Thymus (tissue), 11 donors: ENCODE measurements around the gene GSTA5. TPM values are rescaled to one million over a fixed set of nuclear protein-coding genes. Genes with fewer than 3 reads are reported as not detected.
"Not testable (repeated sequence)": the region's sequence is repeated elsewhere in the genome, so short reads cannot be mapped to it uniquely, and the experiment has no call there.

ENCODE experiments used
- DNase-seq, 9 donors: peaks; one replicate each; pipeline ENCODE4 v3.0.0-alpha.2; 2013; ENCODE audit warnings: low spot score in 9 of 9, low read depth in 6 of 9, missing footprints in 1 of 9
- H3K27ac ChIP-seq, 2 donors: one replicate each; pipeline ENCODE4 v1.5.1; 2013; ENCODE audit warnings: control low read depth in 1 of 2, low read depth in 1 of 2, low read length in 1 of 2, mild to moderate bottlenecking in 1 of 2, moderate library complexity in 1 of 2
- H3K27me3 ChIP-seq, 2 donors: one replicate each; pipeline ENCODE4 v1.5.1; 2013; ENCODE audit warnings: low read length in 1 of 2; ENCODE audit not compliant: control insufficient read depth in 2 of 2, insufficient read depth in 1 of 2
- H3K36me3 ChIP-seq, 2 donors: one replicate each; pipeline ENCODE4 v1.5.1; 2013; ENCODE audit warnings: low read length in 1 of 2, mild to moderate bottlenecking in 1 of 2, moderate library complexity in 1 of 2; ENCODE audit not compliant: control insufficient read depth in 2 of 2, insufficient read depth in 2 of 2
- H3K4me1 ChIP-seq, 2 donors: one replicate each; pipeline ENCODE4 v1.5.1; 2013; ENCODE audit warnings: low read length in 2 of 2; ENCODE audit not compliant: control insufficient read depth in 2 of 2, insufficient read depth in 2 of 2
- H3K4me3 ChIP-seq, 2 donors: one replicate each; pipeline ENCODE4 v1.5.1; 2013; ENCODE audit warnings: low read length in 2 of 2, control low read depth in 1 of 2, mild to moderate bottlenecking in 1 of 2
- H3K9me3 ChIP-seq, 2 donors: one replicate each; pipeline ENCODE4 v1.5.1; 2013; ENCODE audit warnings: low read length in 1 of 2, mild to moderate bottlenecking in 1 of 2; ENCODE audit not compliant: control insufficient read depth in 2 of 2, insufficient read depth in 1 of 2
- WGBS: extraction: QIAGEN DNeasy Blood & Tissue Kit; methylation state at CpG from one replicate; pipeline ENCODE4 v1.1.7; 2013; 5-methylcytosine and 5-hydroxymethylcytosine counted together
- polyA plus RNA-seq: library from polyadenylated mRNA; stranded (reverse); fragments of 200-250 nt; gene quantifications from one replicate; pipeline ENCODE4 v1.2.3, GENCODE V29; 2013
- total RNA-seq: library from RNA; stranded (reverse); fragments of 120-200 nt; gene quantifications from one replicate; pipeline ENCODE4 v1.2.4, GENCODE V29; 2013
- donor health status: healthy.

GSTA5 gene
- total and polyA plus RNA-seq, 2 donors = not detected

DNA sequence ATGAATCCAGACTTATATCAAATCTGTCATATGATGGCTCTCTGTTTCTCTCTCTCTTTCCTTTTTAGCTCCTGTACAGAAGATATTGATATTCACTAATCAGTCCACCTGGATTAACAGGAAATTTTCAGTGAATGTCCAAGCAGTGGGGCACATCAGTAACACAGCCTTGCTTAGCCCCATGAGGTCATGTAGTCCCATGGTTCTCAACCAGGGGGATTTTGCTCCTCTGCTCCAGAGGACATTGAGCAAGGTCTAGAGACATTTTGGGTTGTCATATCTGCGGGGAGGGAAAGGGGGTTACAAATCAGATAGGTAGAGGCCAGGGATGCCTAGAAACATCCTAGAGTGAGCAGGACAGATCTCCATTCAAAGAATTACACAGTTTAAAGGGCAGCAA lies 37.8 kb downstream of the GSTA5 start:
- Histone ChIP-seq H3K36me3 (no peaks in the 10 kb centered on the region), H3K4me1 (no peaks in the 10 kb centered on the region), H3K27ac (no peak overlapping the region), H3K4me3 (no peak overlapping the region), H3K9me3 (no peaks in the 10 kb centered on the region), H3K27me3 (no peaks in the 10 kb centered on the region)
- DNase-seq = no peak
- WGBS = 94% methylated on average over 1 of the region's 1 CpG

DNA sequence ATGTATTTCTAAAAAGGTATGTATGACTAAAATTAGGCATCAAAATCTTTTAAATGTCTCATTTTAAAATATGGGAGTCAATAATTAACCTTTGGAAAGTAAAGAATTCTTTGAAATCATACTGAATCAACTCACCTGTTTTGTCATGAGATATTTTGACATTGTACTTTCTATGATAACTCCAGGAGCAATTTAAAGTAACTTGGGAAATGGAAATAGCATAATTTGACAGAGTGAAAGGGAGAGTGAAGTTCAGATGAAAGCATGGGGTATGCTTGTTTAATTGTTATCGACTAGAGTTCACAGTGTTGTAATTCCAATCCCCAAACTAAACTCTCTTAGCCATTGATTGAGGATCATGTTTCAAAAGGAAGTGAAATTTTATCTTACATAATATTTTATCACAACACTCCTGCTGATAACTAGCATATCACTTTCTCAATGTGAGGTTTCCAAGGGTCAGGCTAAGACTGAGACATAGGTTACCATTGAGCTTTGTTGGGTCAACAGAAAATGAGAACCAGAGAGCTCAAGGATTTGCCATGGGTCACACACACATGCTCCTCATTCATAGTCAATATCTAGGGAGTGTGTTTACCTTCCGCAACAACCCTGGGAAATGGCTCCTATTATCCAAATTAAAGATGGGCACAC lies 39.3 kb downstream of the GSTA5 start:
- H3K27ac ChIP-seq = no peak overlapping the region
- no peak for DNase-seq
- H3K4me1 ChIP-seq = no peaks in the 10 kb centered on the region
- H3K4me3 ChIP-seq = no peak overlapping the region
- H3K9me3 ChIP-seq = no peaks in the 10 kb centered on the region
- 91% methylated on average over 2 of the region's 2 CpGs for WGBS
- H3K36me3 ChIP-seq = no peaks in the 10 kb centered on the region
- H3K27me3 ChIP-seq = no peaks in the 10 kb centered on the region

DNA sequence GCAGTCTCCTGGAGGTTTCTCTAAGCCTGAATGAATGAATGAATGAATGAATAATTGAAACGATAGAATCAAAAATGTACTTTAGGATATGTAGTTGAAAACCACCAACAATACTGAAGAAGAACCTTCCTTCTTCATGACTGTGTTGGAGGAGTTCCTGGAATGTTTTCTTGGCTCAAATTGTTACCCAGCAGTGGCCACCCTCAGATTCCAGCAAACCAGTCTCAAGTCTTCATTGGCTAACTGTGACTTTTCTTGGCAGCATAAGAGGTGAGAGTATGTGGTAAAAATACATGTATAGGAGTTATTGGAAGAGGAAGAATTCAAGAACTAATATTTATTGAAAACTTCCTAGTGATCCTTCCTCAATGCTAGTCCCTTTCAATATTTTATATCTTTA lies 41.3 kb downstream of the GSTA5 start:
- not testable (repeated sequence) for H3K27ac ChIP-seq, H3K27me3 ChIP-seq, H3K4me3 ChIP-seq, H3K4me1 ChIP-seq, H3K9me3 ChIP-seq, DNase-seq, H3K36me3 ChIP-seq
- 98% methylated on average over 1 of the region's 1 CpG for WGBS

DNA sequence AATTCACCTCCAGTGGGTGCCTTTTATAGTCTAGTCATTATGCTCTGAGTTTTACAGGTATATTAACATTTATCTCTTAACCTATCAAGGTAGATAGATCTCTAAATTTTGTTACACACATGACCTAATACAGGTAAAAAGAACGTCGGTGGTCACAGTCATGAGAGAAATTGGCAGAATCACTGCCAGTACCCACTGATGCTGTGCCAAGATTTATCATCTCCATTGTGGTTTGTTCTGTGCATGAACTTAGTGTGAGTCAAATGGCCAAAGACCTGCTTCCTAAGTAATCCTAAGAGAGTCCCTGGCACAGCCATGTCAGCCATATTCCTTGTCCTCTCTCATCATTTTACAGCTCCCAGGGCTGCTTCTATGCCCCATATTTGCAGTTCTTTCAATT lies 46.2 kb downstream of the GSTA5 start:
- not testable (repeated sequence) for H3K4me3 ChIP-seq, H3K36me3 ChIP-seq, H3K4me1 ChIP-seq, H3K27me3 ChIP-seq, H3K9me3 ChIP-seq, DNase-seq, H3K27ac ChIP-seq
- 94% methylated on average over 2 of the region's 2 CpGs for WGBS

DNA sequence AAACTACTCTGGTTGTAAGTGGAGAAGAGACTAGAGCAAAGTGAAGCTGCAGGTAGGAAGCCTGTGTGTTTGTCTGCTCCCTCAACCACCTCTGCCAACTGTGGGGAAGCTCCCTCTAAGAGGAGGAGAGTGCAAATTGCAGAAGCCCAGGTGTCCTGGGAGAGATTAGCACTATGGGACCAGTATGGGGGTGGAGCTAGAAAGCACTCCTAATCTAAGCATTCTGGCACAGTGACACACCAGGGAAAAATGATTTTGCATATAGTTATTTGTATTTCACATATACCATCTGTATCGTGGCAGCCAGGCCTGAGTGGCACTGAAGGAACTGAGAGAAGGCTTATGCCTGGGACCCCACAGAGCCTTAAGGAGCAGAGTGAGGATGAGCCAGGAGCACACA lies 49.8 kb downstream of the GSTA5 start:
- no peaks in the 10 kb centered on the region for H3K4me1 ChIP-seq
- no peaks in the 10 kb centered on the region for H3K9me3 ChIP-seq
- no peaks in the 10 kb centered on the region for H3K27me3 ChIP-seq
- no peaks in the 10 kb centered on the region for H3K36me3 ChIP-seq
- 0% methylated on average over 1 of the region's 1 CpG for WGBS
- no peak overlapping the region for H3K27ac ChIP-seq
- no peak overlapping the region for H3K4me3 ChIP-seq
- no peak for DNase-seq

DNA sequence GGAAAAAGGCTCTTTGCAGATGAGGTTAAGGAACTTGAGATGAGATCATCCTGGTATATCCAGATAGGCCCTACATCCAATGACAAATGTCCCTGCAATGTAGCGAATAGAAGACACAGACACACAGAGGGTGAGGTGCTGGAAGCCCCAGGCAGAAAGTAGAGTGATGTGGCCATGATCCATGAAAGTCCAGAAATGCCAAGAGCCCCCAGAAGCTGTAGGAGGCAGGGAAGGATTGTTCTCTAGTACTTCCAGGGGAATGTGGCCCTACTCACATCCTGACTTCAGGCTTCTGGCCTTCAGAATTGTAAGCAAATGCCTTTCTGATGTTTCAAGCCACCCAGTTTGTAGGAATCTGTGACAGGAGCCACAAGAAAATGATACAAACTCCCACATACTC lies 51.0 kb downstream of the GSTA5 start:
- H3K4me3 ChIP-seq, H3K27ac ChIP-seq, H3K4me1 ChIP-seq, H3K9me3 ChIP-seq, H3K27me3 ChIP-seq, H3K36me3 ChIP-seq, DNase-seq: not testable (repeated sequence)
- 97% methylated on average over 1 of the region's 1 CpG for WGBS

DNA sequence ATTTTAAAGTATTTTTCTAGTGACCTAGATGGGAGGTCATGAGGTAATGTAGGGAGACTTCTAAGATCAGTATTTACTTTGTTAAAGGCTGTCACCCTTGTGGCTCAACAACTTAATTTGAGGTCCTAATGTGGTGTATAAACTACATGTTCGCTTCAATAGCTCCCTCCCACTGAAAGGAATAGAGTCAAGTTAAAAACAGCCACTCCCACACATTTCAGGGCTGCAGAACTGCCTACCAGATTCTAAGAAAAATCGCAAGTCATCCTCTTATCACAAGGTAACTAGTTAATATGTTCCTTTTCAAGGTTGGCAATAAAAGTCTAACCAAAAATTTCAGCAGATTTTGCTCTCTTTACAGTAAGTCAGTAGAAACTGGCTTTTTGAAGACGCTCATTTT lies 52.1 kb downstream of the GSTA5 start:
- DNase-seq = no peak
- WGBS = 53% methylated on average over 3 of the region's 3 CpGs
- no peaks in the 10 kb centered on the region for H3K36me3 ChIP-seq
- no peaks in the 10 kb centered on the region for H3K4me1 ChIP-seq
- H3K9me3 ChIP-seq = no peaks in the 10 kb centered on the region
- H3K4me3 ChIP-seq = no peak overlapping the region
- H3K27me3 ChIP-seq = no peaks in the 10 kb centered on the region
- no peak overlapping the region for H3K27ac ChIP-seq

DNA sequence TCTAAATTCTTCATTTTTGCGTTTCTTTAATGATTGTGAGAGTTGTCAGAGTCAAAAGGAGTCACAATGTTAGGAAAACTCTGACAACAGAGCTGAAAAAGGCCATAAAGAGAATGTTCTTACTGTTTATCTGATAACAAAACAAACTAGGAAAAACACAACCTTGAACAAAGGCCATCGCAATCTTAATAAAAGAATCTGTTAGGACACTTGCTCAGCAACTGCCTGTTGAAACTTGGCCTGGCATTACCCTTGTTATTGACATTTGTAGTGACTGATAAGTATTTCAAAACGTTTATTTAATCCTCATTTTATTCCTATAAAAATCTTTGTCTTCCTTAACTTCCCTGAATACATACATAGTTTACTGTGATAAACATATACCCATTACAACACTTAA lies 52.7 kb downstream of the GSTA5 start:
- 70% methylated on average over 3 of the region's 3 CpGs for WGBS
- H3K36me3 ChIP-seq = no peaks in the 10 kb centered on the region
- H3K4me3 ChIP-seq = no peak overlapping the region
- no peak overlapping the region for H3K27ac ChIP-seq
- DNase-seq = no peak
- no peaks in the 10 kb centered on the region for H3K9me3 ChIP-seq
- no peaks in the 10 kb centered on the region for H3K27me3 ChIP-seq
- no peaks in the 10 kb centered on the region for H3K4me1 ChIP-seq

DNA sequence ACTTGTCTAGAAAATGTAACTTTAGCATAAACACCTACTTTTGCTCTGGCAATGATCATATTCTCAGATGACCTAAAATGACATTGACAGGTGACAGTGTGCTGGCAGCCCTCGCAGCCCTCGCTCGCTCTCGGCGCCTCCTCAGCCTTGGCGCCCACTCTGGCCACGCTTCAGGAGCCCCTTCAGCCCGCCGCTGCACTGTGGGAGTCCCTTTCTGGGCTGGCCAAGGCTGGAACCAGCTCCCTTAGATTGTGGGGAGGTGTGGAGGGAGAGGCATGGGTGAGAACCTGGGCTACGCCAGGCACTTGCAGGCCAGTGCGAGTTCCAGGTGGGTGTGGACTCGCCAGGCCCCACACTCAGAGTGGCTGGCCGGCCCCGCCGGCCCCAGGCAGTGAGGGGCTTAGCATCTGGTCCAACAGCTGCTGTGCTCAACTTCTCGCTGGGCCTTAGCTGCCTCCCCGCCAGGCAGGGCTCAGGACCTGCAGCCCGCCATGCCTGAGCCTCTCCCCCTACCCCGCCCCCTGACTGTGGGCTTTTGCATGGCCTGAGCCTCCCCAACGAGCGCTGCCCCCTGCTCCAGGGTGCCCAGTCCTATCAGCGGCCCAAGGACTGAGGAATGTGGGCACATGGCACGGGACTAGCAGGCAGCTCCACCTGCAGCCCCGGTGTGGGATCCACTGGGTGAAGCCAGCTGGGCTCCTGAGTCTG lies 54.2 kb downstream of the GSTA5 start:
- H3K4me1 ChIP-seq = no peaks in the 10 kb centered on the region
- WGBS = 94% methylated on average over 24 of the region's 24 CpGs
- H3K27ac ChIP-seq = no peak overlapping the region
- no peaks in the 10 kb centered on the region for H3K36me3 ChIP-seq
- H3K27me3 ChIP-seq = no peaks in the 10 kb centered on the region
- no peak for DNase-seq
- no peak overlapping the region for H3K4me3 ChIP-seq
- H3K9me3 ChIP-seq = no peaks in the 10 kb centered on the region
